ENCODE results near the gene ACADM.

DNA sequence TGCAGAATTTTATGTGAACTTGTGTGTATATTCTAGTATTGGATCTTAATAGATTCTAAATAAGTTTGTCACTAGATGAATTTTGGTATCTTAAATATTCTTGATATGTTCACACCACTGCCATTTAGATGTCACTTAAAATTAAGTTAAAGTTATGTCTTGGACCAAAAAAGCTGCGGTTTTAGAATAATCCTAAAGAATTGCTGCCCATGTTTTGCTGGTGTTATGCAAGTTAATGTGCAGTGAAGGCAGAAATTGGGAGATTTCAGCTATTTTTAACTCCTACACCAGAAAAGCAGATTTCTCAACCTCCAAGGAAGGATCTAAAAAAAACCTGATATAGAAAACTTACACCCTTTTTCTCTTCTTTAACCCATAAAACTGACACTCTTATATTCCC is 757 bp downstream of the ACADM start:
- TF ChIP-seq, protein P1, sequence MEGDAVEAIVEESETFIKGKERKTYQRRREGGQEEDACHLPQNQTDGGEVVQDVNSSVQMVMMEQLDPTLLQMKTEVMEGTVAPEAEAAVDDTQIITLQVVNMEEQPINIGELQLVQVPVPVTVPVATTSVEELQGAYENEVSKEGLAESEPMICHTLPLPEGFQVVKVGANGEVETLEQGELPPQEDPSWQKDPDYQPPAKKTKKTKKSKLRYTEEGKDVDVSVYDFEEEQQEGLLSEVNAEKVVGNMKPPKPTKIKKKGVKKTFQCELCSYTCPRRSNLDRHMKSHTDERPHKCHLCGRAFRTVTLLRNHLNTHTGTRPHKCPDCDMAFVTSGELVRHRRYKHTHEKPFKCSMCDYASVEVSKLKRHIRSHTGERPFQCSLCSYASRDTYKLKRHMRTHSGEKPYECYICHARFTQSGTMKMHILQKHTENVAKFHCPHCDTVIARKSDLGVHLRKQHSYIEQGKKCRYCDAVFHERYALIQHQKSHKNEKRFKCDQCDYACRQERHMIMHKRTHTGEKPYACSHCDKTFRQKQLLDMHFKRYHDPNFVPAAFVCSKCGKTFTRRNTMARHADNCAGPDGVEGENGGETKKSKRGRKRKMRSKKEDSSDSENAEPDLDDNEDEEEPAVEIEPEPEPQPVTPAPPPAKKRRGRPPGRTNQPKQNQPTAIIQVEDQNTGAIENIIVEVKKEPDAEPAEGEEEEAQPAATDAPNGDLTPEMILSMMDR (conservative IDR thresholded peaks at IDR 0.05) = no peak
- no peak for TF ChIP-seq ZFX (IDR thresholded peaks at IDR 0.05)

Measured in C4-2B (cell line).